Measurements from ENCODE around the gene SLC4A3.

Gene SLC4A3

DNA sequence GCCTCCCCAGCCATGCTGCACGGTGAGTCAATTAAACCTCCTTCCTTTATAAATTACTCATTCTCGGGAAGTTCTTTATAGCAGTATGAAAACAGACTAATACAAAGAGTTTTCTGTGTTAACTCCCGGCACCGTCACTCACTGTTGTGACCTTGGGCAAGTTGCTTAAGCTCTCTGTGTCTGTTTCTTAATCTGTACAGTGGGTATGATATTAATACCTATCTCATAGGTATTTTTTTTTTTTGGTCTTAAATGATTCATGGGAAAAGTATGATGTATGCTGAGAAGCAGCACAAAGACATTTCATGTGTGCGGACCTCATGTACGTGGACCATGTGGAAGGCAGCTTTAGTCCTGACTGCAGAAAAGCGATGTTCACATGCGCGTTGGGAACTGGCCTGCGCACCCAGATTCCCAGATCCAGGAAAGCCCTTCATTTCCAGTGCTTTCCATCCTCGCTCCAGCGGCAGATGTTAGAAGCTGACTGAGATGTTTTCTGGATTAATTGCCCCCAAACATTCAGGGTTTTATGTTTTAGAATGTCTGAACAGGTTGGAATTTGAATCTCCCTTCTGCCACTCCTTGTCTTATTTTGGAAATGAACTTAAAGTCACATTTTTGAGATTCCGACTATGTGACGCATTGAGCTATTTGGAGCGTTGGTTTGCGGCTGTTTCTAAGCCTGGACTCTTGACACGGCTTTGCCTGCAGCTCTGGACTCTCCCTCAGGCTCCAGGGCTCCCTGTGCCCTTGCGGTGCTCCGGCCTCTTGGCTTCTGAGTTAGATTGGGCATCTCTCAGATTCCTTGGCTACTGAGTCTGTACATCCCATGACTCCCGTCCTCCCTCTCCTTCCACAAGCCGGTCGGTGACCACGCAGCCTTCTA is 61.4 kb downstream of the SLC4A3 start:
- no peaks in the 10 kb centered on the region for H3K79me2 ChIP-seq
- no peaks in the 10 kb centered on the region for H3K9me3 ChIP-seq (ENCODE audit: control insufficient read depth, low read length)
- H3K27me3 ChIP-seq (ENCODE audit: control insufficient read depth, insufficient read depth, low read length): no peaks in the 10 kb centered on the region
- no peaks in the 10 kb centered on the region for H3K36me3 ChIP-seq (ENCODE audit: control insufficient read depth, insufficient read depth, low read length)
- H3K27ac ChIP-seq: no peak overlapping the region
- H2AFZ ChIP-seq: no peak overlapping the region
- H3K4me2 ChIP-seq (ENCODE audit: low read length): no peak overlapping the region
- H3K9ac ChIP-seq: no peak overlapping the region
- no peaks in the 10 kb centered on the region for H3K4me1 ChIP-seq
- no peak for TF ChIP-seq CTCF (IDR thresholded peaks at IDR 0.05)
- H3K4me3 ChIP-seq (ENCODE audit: low read depth, low read length): no peak overlapping the region

- H3K9me3 ChIP-seq (ENCODE audit: control insufficient read depth, low read length): no peaks in the 10 kb centered on the region
- no peak overlapping the region for H3K9ac ChIP-seq
- peak; percentile 77 for TF ChIP-seq CTCF (IDR thresholded peaks at IDR 0.05)
- no peaks in the 10 kb centered on the region for H3K36me3 ChIP-seq (ENCODE audit: control insufficient read depth, insufficient read depth, low read length)
- H3K27me3 ChIP-seq (ENCODE audit: control insufficient read depth, insufficient read depth, low read length): no peaks in the 10 kb centered on the region
- no peaks in the 10 kb centered on the region for H3K4me1 ChIP-seq
- H3K4me3 ChIP-seq (ENCODE audit: low read depth, low read length): no peak overlapping the region
- H3K4me2 ChIP-seq (ENCODE audit: low read length): no peak overlapping the region
- H2AFZ ChIP-seq: no peak overlapping the region
- no peaks in the 10 kb centered on the region for H3K79me2 ChIP-seq
- H3K27ac ChIP-seq: no peak overlapping the region
These were observed 62.5 kb downstream of the SLC4A3 start for GRCh38 chr2:219689676-219690628.

GRCh38 chr2:219691571-219691970 is 64.1 kb downstream of the SLC4A3 start:
- Histone ChIP-seq H3K9ac (no peak overlapping the region), H2AFZ (no peak overlapping the region), H3K9me3 (ENCODE audit: control insufficient read depth, low read length) (no peaks in the 10 kb centered on the region), H3K4me1 (no peaks in the 10 kb centered on the region), H3K27ac (no peak overlapping the region), H3K36me3 (ENCODE audit: control insufficient read depth, insufficient read depth, low read length) (no peaks in the 10 kb centered on the region), H3K79me2 (no peaks in the 10 kb centered on the region), H3K4me3 (ENCODE audit: low read depth, low read length) (no peak overlapping the region), H3K27me3 (ENCODE audit: control insufficient read depth, insufficient read depth, low read length) (no peaks in the 10 kb centered on the region), H3K4me2 (ENCODE audit: low read length) (no peak overlapping the region)
- no peak for TF ChIP-seq CTCF (IDR thresholded peaks at IDR 0.05)

Measured in parathyroid adenoma (tissue), 2 donors.